ENCODE measurements around the gene ITGAX.
A peak's percentile ranks its signal among the peaks of the same experiment; 100 is the strongest.

Gene ITGAX

DNA sequence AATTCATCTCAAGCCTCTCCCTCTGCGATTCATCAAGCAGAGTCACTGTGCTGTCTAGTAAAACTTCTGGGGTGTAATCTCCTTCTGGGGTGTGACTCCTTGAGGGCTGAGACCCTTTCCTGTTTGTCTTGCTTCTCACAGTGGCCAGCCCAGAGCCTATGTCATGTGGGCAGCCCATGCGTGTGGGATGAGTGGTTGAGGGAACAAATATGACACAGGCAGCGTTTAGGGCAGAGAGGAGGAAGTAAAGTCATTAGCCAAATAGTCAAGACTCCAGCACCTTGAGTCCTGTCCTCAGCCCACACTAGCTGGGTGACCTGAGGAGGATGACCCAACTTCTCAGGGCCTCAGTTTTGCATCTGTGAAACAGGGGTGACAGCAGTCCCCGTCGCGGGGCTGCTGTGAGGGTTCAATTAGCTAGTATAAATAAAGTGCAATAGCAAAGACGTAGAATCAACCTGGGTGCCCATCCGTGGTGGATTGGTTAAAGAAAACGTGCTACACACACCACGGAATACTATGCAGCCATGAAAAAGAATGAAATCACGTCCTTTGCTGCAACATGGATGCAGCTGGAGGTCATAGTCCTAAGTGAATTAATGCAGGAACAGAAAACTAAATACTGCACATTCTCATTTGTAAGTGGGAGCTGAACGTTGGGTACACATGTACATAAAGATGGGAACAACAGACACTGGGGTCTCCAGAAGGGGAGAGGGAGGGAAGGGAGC lies 4.5 kb upstream of the ITGAX start:
- DNase-seq, result peak; percentile 92

DNA sequence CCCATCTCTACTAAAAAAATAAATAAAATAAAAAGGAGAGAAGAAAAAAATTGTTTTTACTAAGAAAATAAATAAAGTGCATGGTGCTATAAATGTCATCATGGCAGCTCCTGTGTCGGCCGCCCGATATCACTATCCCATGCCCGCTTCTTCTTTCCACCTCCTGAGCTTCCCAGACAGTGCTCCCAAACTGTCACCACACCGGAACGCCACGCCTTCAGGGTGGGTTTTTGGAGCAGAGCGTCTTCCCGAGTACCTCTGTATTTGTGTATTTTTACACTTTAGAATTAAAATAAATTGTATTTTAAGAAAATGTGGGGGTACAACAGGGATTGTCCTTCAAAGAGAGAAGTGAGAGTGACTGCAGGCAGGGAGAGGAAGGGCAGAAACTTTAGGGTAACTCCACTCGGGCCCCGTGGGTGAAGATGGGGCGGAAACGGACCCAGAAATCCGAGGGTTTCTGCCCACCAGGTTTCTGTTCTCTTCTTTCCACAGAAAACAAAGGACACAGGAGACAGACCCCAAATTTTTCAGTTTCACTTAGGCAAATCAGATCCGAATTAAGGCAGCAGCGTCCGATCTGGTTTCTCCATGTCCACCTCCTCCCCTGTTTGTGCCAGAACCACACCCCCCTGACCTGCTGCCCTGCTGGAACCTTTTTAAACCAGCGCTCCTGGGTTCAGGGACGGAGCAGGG lies 3.6 kb upstream of the ITGAX start:
- peak; percentile 80 for DNase-seq

DNA sequence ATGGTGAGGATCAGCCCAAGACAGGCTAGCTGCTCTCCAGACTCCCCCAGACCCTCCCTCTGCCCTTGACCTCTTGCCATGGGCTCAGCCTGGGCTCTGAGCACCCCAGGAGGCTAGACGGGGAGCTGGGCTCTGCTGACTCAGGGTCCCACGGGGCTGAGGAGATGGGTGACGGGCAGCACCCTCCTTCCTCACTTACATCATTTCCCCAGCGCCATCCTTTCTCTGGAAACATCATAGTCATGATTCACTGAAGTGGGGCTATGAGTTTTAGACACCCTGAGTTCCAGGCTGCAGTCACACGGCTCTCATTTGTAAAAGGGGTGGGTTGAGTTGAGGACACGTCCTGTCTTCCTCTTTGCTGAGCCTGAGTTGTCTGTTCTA lies 3.0 kb upstream of the ITGAX start:
- peak; percentile 96 for DNase-seq

DNA sequence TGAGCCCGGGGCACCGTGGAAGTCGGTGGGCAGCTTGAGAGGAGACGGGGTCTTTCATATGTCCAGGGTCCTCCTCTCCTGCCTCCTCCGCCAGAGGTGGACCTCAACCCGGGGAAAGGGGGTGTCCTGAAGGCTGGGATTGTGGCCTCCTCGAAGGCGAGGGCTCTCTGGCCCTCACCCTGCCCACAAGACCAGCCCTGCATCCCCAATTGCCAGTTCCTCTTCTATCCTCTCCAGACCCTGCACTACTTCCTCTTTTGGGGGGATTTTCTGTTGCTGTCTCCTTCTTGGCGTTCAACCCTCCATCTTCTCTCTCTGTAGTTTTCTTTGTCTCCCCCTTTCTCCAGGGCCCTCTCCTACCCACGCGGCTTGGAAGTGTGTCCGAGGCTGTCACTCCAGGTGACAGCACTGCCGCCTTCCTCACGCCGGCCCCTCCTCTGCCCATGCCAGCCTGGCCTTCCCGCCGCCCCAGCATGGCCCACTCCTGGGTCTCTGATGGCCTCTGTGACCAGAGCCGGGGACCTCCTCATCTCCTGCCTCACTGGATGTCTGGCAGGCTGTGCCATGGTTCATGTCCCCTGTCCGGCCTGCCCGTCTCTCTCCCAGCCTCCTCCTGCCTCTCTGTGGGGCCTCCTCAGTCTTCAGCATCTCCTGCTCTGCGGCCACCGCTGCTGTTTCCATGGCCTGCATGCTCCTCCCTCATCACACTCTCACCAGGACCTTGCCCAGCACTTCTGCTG lies 2.4 kb upstream of the ITGAX start:
- peak; percentile 92 for DNase-seq

DNA sequence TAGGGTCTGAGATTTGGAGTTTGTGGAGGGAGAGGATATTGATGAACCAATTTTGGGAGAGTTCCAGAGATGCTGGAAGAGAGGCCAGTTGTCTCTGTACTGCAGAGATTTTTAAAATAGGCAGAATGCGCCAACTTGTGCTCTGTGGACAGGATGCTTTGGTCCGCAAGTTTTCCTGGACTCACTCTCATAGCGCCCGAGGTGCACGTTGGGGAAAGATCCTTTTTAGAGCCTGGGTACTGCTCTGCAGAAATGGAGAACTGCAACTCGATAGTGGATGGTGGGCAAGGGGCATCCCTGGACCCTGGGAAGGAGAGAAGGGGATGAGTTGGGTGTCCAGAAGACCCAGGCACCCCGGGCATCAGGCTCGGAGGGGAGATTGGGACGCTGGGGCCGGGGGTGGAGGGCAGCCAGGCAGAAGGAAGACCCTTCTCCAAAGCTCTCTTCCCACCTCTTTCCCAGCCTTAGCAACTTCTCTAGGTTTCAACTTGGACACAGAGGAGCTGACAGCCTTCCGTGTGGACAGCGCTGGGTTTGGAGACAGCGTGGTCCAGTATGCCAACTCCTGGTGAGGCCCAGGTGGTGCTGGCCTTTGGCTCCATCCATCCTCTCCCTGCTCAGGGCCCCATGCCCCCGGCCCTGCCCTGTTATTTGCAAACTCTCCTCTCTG lies 590 bp downstream of the ITGAX start:
- DNase-seq, result peak; percentile 43

DNA sequence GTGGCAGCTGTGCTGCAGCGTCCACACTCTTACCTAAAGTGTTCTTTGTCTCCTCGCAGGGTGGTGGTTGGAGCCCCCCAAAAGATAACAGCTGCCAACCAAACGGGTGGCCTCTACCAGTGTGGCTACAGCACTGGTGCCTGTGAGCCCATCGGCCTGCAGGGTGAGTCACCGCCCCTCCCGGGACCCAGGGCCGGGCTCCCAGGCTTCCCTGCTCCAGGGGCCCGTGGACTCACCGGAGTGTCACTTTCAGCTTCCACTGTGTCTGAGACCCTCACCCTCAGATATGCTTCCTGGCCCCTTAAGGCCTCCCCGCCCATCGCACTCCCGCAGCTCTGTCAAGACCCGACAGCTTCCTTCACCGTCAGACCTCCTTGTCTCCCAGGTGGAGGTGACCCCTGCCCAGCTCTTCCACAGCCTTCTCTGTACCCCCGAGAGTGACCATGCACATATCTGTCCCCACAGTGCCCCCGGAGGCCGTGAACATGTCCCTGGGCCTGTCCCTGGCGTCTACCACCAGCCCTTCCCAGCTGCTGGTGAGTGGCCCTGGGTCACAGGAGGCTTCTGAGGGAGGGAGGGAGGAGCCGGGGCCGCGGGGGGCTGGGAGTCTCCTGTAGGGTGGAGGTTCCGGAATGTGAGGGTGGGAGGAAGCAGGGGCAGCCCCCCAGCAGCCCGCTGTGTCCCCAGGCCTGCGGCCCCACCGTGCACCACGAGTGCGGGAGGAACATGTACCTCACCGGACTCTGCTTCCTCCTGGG lies 1.8 kb downstream of the ITGAX start:
- peak; percentile 54 for DNase-seq

DNA sequence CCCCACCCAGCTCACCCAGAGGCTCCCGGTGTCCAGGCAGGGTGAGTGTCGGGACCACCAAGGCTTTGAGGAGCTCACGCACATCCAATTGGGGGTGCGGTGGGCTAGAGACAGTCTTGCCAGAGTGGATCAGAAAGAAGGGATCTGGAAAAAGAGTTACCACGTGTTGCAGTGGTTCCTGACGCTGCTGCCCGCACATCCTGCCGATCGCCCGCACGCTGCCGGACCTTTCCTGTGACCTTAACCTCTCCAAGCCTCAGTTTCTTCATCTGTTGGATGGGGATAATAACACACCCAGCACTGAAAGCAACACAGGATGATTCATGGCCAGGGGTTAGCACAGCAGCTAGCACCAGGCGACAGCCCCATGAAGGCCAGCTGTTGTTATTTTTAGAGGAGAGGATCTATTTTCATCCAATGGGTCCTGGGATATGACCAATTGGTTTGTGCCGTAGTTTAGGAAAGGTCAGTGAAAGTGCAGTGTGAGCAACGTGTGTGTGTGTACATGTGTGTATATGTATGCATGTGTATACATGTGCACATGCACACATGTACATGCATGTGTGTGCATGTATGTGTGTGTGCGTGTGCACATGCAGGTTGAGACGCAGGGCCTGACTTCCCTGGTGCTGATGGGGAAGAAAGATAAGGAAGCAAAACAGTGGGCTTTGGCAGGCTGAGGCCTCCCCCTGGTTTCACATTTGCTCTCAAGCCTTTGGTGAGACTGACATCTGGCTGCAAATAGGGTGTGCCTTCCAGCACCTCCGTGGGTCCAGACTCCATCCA lies 2.5 kb downstream of the ITGAX start:
- DNase-seq, result peak; percentile 73

DNA sequence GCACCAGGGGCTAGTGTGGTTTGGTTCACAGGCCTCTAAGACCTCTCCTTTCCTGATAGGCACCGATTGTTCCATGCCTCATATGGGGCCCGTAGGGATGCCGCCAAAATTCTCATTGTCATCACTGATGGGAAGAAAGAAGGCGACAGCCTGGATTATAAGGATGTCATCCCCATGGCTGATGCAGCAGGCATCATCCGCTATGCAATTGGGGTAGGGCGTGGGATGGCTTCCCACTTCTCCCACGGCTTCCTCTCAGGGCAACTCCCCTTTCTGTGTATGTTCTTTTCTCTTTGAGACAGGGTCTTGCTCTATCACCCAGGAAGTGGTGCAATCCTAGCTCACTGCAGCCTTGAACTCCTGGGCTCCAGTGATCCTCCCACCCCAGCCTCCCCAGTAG lies 5.3 kb downstream of the ITGAX start:
- peak; percentile 78 for DNase-seq

DNA sequence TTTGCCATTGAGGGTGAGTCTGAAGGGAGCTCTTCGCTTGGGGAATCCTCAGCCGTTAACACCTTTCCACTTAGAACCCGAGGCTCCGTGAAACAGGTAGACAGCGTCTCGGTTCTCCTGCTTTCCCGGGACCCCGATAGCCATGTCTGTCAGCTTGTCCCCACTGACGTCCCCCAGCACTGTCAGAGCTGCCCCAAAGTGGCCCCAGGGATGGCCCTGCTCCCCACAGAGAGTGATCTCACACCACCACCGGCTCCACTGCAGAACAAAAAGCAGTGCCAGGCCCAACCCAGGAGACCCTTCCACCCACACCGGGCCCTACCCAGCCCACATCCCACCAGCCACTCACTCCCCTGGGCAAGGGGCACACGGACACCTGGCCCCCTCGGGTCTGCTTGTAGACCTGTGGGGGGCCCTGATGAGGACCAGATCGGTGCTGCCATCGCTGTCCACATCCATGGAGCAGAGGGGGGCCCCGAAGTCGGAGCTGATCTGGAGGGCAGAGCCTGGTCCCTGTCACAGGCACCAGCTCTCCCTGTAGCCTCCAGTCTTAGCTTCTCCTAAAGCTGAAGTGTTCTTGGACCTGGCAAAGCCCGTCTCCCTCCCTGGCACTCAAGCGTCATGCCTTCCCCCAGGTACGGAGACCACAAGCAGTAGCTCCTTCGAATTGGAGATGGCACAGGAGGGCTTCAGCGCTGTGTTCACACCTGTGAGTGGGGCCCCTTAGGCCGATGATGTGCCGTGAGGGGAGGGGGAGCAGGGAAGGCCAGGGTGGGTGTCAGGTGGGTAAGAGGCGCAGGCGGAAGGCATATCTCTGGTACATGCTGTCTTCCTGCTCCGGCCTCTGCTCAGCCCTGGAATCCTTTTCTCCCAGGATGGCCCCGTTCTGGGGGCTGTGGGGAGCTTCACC lies 6.5 kb downstream of the ITGAX start:
- no peak for DNase-seq

DNA sequence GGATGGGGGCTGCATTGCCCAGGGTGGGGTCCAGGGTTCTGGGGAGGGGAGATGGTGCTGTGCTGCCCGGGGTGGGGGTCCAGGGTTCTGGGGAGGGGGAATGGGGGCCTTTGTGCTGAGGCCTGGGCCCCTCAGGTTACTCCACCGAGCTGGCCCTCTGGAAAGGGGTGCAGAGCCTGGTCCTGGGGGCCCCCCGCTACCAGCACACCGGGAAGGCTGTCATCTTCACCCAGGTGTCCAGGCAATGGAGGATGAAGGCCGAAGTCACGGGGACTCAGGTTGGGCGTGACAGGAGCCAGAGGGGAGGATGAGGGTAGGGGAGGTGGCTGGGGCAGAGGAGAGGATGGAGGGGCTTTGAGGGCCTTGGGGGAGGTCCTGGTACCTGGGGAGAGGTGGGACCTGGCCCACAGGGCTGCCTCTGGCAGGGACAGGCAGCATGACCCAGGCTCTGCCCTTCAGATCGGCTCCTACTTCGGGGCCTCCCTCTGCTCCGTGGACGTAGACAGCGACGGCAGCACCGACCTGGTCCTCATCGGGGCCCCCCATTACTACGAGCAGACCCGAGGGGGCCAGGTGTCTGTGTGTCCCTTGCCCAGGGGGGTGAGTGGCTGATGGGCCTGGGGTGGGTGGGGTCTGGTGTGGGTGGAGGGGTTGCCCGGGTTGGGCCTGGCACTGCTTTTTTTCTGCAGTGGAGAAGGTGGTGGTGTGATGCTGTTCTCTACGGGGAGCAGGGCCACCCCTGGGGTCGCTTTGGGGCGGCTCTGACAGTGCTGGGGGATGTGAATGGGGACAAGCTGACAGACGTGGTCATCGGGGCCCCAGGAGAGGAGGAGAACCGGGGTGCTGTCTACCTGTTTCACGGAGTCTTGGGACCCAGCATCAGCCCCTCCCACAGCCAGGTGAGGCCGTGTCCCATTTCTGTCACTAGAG lies 7.8 kb downstream of the ITGAX start:
- no peak for DNase-seq

DNA sequence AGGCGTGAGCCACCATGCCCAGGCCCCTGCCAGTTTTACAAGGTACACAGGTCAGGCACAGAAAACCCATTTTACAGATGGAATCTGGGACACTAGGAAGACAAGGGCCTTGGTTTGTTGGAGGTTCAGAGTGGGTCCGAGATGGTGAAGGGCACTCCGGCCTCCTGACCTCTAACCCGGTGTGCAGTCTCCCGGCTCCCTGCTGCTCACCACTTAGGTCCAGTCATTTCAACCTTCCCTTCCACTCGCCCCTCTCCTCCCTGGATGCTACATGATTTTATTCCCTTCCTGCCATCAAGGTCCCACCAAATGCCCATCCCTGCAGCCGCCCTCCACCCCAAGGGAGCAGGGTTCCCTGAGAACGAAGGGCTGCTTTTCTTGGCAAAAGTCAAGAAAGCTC lies 8.7 kb downstream of the ITGAX start:
- no peak for DNase-seq

DNA sequence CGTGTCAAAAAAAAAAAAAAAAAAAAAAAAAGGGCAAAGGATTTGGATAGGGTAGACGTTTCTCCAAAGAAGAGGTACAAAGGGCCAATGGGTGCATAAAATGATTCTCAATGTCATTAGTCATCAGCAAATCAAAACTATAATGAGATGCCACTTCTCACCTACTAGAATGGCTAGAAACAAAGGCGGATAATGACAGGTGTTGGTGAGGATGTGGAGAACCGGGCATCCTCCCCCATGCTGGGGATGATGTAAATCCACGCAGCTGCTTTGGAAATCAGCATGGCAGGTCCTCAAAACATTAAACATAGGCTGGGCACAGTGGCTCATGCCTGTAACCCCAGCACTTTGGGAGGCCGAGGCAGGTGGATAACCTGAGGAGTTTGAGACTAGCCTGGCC lies 9.4 kb downstream of the ITGAX start:
- DNase-seq, result no peak

DNA sequence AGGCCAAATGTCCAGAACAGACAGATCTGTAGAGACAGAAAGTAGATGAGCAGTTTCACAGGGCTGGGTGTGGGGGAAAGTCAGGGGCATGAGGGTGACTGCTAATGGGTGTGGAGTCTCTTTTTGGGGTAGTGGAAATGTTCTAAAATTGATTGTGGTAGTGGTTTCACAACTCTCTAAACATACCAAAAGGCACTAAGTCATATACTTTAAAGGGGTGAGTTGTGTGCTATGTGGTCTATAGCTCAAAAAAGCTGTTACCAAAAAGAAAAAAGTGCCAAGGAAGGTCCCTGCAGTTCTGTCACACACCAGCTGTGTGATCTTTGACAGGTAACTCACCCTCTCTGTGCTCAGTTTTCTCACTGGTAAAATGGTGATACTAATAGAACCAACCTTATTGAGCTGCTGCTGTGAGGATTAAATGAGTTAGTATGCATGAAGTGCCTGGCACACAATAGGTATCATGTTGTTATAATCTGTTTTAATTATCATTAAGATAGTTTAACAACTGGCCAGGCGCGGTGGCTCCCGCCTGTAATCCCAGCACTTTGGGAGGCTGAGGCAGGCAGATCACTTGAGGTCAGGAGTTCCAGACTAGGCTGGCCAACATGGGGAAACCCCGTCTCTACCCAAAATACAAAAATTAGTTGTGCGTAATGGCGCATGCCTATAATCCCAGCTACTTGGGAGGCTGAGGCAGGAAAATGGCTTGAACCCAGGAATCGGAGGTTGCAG lies 10.3 kb downstream of the ITGAX start:
- DNase-seq, result peak; percentile 31

DNA sequence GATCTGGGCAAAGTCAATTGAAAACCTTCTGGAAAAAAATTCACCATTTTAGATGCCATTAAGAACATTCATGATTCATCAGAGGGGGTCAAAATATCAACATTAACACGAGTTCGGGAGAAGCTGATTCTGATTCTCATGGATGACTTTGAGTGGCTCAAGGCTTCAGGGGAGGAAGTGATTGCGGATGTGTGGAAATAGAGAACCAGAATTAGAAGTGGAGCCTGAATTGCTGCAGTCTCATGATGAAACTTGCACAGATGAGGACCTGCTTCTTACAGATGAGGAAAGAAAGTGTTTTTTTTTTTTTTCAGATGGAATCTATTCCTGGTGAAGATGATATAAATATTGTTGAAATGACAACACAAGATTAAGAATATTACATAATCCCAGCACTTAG lies 12.9 kb downstream of the ITGAX start:
- DNase-seq, result peak; percentile 90

DNA sequence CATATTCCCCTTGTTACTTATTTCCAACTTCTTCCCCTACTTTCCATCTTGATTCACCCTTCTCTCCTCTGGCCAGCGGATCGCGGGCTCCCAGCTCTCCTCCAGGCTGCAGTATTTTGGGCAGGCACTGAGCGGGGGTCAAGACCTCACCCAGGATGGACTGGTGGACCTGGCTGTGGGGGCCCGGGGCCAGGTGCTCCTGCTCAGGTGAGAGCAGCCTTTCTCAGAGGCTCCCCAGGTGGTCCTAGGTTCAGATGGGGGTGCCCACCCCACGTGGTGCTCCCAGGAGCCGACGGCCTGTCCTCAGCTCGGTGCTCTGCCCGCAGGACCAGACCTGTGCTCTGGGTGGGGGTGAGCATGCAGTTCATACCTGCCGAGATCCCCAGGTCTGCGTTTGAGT lies 16.0 kb downstream of the ITGAX start:
- no peak for DNase-seq

DNA sequence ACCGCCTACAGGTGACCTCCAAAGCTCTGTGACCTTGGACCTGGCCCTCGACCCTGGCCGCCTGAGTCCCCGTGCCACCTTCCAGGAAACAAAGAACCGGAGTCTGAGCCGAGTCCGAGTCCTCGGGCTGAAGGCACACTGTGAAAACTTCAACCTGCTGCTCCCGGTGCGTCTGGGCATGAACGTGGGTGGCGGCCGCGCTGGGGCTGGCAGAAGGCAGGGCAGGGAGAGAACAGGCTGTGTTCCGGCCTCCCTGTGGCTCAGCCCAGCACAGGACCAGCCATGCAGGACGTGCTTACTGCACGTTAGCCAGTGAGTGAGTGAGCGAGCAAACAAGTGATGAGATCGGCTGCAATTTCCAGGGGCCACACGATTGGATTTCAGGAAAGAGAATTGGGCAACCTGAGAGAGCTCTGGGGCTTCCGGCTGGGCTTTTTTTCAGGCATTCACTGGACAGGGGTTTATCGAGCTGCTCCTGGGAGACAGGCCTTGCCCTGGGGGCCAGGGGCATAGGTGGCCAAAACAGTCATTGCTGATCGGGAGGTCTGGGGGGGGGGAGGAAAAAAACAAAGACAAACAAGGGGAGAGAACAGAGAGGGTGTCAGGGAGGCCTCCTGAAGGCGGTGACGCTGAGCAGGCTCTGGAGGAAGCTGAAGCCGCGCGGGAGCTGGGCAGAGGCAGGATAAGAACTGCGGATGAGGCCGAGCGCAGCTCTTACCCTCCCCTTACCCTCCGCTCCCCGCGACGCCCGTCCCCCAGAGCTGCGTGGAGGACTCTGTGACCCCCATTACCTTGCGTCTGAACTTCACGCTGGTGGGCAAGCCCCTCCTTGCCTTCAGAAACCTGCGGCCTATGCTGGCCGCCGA lies 16.9 kb downstream of the ITGAX start:
- no peak for DNase-seq

DNA sequence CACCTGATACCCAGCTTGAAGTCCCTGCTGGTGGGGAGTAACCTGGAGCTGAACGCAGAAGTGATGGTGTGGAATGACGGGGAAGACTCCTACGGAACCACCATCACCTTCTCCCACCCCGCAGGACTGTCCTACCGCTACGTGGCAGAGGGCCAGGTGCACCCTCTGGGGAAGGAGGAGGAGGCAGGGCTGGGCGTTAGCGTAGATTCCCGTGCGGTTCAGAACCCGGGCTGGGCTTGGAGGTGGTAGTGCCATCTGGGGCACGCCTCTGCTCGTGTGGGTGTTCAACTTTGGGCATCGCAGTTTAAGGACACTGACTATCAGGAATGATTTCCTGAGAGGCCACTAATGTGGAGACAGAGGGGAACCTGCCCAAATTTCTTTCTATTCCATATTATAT lies 18.3 kb downstream of the ITGAX start:
- DNase-seq, result no peak

DNA sequence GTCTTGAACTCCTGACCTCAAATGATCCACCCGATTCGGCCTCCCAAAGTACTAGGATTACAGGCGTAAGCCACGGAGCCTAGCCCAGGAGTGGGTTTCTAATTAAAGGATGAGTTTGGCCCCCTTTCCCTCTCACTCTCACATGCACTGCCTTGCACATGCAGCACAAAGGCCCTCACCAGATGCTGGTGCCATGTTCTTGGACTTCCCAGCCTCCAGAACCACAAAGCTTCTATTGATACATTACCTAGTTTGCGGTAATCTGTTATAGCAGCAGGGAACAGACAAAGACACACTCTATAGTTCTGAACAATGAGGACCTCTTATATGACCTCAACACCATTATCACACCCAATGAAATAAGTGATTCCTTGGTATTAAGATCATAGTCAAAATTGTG lies 20.3 kb downstream of the ITGAX start:
- DNase-seq, result no peak
